Neural progenitor cell (in vitro differentiated cells): ENCODE measurements around the gene NDUFV1. TPM values are rescaled to one million over a fixed set of nuclear protein-coding genes. Genes with fewer than 3 reads are reported as not detected.

Experiments used
- DNase-seq: peaks from one replicate; pipeline ENCODE4 v3.0.0-alpha.2; 2016; ENCODE audit warnings: low spot score
- H2AFZ ChIP-seq: fragments of 200-600 bp; sonication (generic); replicated peaks from 2 replicates; pipeline ENCODE4 v1.6.1; 2016; ENCODE audit warnings: antibody characterized with exemption
- H3F3A ChIP-seq: fragments of 200-600 bp; sonication (generic); 2 replicates; pipeline ENCODE4 v1.6.1; 2016; ENCODE audit warnings: antibody characterized with exemption, low read depth
- H3K27ac ChIP-seq: fragments of 200-600 bp; sonication (generic); 2 replicates; pipeline ENCODE4 v1.5.1; 2016; ENCODE audit warnings: mild to moderate bottlenecking
- H3K27me3 ChIP-seq: fragments of 200-600 bp; sonication (generic); 2 replicates; pipeline ENCODE4 v1.6.1; 2016; ENCODE audit warnings: mild to moderate bottlenecking, moderate library complexity
- H3K36me3 ChIP-seq: fragments of 200-600 bp; sonication (generic); 2 replicates; pipeline ENCODE4 v1.5.1; 2016
- H3K4me1 ChIP-seq: fragments of 200-600 bp; sonication (generic); 2 replicates; pipeline ENCODE4 v1.6.1; 2016; ENCODE audit warnings: mixed run types
- H3K4me2 ChIP-seq: fragments of 200-600 bp; sonication (generic); 2 replicates; pipeline ENCODE4 v1.6.1; 2016
- H3K4me3 ChIP-seq: fragments of 200-600 bp; sonication (generic); 2 replicates; pipeline ENCODE4 v1.5.1; 2016
- H3K79me2 ChIP-seq: fragments of 200-600 bp; sonication (generic); 2 replicates; pipeline ENCODE4 v1.6.1; 2016; ENCODE audit warnings: low read depth
- H3K9ac ChIP-seq: fragments of 200-600 bp; sonication (generic); 2 replicates; pipeline ENCODE4 v1.6.1; 2016
- H3K9me3 ChIP-seq: fragments of 200-600 bp; sonication (generic); 2 replicates; pipeline ENCODE4 v1.5.1; 2016; ENCODE audit warnings: low read depth
- H4K20me1 ChIP-seq: fragments of 200-600 bp; sonication (generic); 2 replicates; pipeline ENCODE4 v1.6.1; 2016; ENCODE audit warnings: low read depth
- H3K27ac Mint-ChIP-seq: 3 replicates; pipeline ENCODE4 v1.8.0; 2021; ENCODE audit warnings: mixed read lengths
- H3K27me3 Mint-ChIP-seq: 2 replicates; pipeline ENCODE4 v1.8.0; 2022; ENCODE audit warnings: low read depth, mild to moderate bottlenecking, inconsistent platforms, moderate library complexity, mixed read lengths; ENCODE audit not compliant: insufficient read depth
- H3K36me3 Mint-ChIP-seq: 3 replicates; pipeline ENCODE4 v1.8.0; 2021; ENCODE audit warnings: mixed read lengths
- H3K4me1 Mint-ChIP-seq: 3 replicates; pipeline ENCODE4 v1.8.0; 2021; ENCODE audit warnings: mixed read lengths
- H3K4me3 Mint-ChIP-seq: 3 replicates; pipeline ENCODE4 v1.8.0; 2021; ENCODE audit warnings: mild to moderate bottlenecking, moderate library complexity, mixed read lengths
- H3K9me3 Mint-ChIP-seq: 3 replicates; pipeline ENCODE4 v1.8.0; 2020; ENCODE audit warnings: mixed read lengths
- EZH2 ChIP-seq: fragments of 200-600 bp; sonication (generic); IDR thresholded peaks from 2 replicates; pipeline ENCODE4 v1.6.1; 2017; ENCODE audit warnings: antibody characterized with exemption, mild to moderate bottlenecking, moderate library complexity
- EZH2phosphoT487 ChIP-seq: fragments of 200-600 bp; sonication (generic); IDR thresholded peaks from 2 replicates; pipeline ENCODE4 v1.6.1; 2017; ENCODE audit warnings: antibody characterized with exemption
- total RNA-seq: library from RNA; depleted of rRNA; stranded (reverse); fragments of >200 nt; gene quantifications from 2 replicates; pipeline ENCODE4 v1.2.3, GENCODE V29; 2015; ENCODE audit warnings: low replicate concordance
- TF ChIP-seq, protein P1 (sequence below): fragments of 200-600 bp; sonication (generic); IDR thresholded peaks from 2 replicates; pipeline ENCODE4 v1.5.1; 2017; ENCODE audit warnings: antibody characterized with exemption, mild to moderate bottlenecking

Gene NDUFV1
- total RNA-seq, 1 donor from 2014 or later, result 71.0 TPM

DNA sequence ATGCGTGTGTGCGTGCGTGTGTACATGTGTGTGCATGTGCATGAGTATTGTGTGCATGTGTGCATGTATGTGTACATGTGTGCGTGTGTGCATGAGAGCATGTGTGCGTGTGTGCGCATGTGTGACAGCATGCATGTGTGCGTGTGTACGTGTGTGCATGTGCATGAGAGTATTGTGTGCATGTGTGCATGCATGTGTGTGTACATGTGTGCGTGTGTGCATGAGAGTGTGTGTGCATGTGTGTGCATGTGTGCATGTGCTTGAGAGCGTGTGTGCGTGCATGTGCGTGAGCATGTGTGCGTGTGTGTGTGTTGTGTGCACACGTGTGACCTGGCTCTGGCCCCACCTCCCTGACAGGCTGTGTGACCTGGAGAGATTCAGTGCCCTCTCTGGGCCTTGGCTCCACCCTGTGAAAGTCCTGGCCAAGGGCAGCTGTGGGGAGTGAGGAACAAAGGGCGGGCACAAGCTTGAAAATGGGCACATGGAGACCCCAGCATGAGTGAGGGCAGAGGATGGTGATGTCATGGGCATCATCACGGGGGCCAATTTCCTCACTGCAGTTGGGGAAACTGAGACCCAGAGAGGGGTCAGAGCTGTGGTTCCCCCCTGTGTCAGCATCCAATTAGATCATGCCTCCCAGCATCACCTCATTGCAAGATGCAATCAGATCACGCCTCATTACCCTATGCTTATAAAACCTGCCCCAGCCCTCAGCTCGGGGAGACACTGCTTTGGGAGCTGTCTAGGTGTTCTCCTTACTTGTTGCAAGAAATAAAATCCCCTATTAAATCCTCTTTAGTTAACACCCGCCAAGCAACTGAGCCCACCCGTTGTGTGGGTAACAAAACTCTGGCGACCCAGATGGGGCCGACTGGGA is 43.1 kb downstream of the NDUFV1 start:
- Histone ChIP-seq H3K27ac (no peak overlapping the region), H3K4me3 (no peak overlapping the region), H3K4me2 (peak overlapping the region; percentile 21), H3F3A (peaks cover 12% of the 10 kb centered on the region), H3K9me3 (no peaks in the 10 kb centered on the region), H4K20me1 (no peaks in the 10 kb centered on the region), H3K36me3 (no peaks in the 10 kb centered on the region), H3K4me1 (peaks cover 8% of the 10 kb centered on the region), H2AFZ (no peak overlapping the region), H3K9ac (no peak overlapping the region), H3K27me3 (no peaks in the 10 kb centered on the region), H3K79me2 (no peaks in the 10 kb centered on the region)
- Mint-ChIP-seq H3K4me1 (peaks cover 14% of the 10 kb centered on the region), H3K4me3 (no peak overlapping the region), H3K27me3 (peaks cover 13% of the 10 kb centered on the region), H3K9me3 (peaks cover 3% of the 10 kb centered on the region), H3K27ac (no peak overlapping the region), H3K36me3 (no peaks in the 10 kb centered on the region)
- DNase-seq, result no peak
- TF ChIP-seq EZH2phosphoT487 (no peak), EZH2 (no peak)
- TF ChIP-seq, protein P1, sequence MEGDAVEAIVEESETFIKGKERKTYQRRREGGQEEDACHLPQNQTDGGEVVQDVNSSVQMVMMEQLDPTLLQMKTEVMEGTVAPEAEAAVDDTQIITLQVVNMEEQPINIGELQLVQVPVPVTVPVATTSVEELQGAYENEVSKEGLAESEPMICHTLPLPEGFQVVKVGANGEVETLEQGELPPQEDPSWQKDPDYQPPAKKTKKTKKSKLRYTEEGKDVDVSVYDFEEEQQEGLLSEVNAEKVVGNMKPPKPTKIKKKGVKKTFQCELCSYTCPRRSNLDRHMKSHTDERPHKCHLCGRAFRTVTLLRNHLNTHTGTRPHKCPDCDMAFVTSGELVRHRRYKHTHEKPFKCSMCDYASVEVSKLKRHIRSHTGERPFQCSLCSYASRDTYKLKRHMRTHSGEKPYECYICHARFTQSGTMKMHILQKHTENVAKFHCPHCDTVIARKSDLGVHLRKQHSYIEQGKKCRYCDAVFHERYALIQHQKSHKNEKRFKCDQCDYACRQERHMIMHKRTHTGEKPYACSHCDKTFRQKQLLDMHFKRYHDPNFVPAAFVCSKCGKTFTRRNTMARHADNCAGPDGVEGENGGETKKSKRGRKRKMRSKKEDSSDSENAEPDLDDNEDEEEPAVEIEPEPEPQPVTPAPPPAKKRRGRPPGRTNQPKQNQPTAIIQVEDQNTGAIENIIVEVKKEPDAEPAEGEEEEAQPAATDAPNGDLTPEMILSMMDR, result no peak

DNA sequence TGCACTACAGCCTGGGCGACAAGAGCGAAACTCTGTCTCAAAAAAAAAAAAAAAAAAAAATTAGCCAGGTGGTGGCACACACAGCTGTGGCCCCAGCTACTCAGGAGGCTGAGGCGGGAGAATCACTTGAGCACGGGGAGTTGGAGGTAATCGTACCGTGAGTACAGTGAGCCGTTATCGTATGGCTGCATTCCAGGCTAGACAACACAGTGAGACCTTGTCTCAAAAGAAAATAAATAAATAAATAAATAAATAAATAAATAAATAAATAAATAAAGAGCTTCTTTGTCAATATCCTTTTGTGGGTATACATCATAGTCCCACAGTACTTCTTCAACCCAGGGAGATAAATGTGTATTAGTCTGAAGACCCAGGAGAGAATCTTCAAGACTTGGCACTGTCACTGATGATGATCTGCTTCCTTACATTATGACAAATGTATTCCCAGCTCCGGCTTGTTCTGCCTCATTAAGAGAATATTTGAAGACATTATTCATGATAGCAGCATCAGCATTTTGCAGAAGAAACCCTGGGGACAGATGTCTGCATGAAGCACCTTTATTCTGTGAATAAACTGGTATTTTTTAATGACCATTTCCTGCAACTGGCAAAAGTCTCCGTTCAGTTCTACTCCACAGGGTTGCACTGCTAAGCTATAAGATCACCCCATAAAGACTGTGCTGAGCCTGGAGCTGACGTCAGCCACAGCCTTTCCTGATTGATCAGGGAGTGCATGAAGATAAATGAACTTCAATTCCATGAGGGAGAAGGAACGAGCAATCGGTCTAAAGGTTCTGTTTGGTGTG is 45.4 kb downstream of the NDUFV1 start:
- no peak overlapping the region for H3K27ac Mint-ChIP-seq
- peaks cover 12% of the 10 kb centered on the region for H3F3A ChIP-seq
- H3K4me3 Mint-ChIP-seq, result no peak overlapping the region
- peaks cover 6% of the 10 kb centered on the region for H3K27me3 Mint-ChIP-seq
- H3K9me3 ChIP-seq, result peaks cover 8% of the 10 kb centered on the region
- H2AFZ ChIP-seq, result no peak overlapping the region
- no peak overlapping the region for H3K9ac ChIP-seq
- no peak overlapping the region for H3K27ac ChIP-seq
- peak; percentile 0 for DNase-seq
- no peaks in the 10 kb centered on the region for H3K27me3 ChIP-seq
- TF ChIP-seq EZH2phosphoT487 (no peak), EZH2 (no peak)
- TF ChIP-seq, protein P1, result no peak
- no peaks in the 10 kb centered on the region for H4K20me1 ChIP-seq
- H3K36me3 ChIP-seq, result no peaks in the 10 kb centered on the region
- no peaks in the 10 kb centered on the region for H3K79me2 ChIP-seq
- no peak overlapping the region for H3K4me2 ChIP-seq
- H3K36me3 Mint-ChIP-seq, result no peaks in the 10 kb centered on the region
- peaks cover 11% of the 10 kb centered on the region for H3K4me1 Mint-ChIP-seq
- peaks cover 11% of the 10 kb centered on the region for H3K9me3 Mint-ChIP-seq
- no peak overlapping the region for H3K4me3 ChIP-seq
- H3K4me1 ChIP-seq, result peaks cover 8% of the 10 kb centered on the region

DNA sequence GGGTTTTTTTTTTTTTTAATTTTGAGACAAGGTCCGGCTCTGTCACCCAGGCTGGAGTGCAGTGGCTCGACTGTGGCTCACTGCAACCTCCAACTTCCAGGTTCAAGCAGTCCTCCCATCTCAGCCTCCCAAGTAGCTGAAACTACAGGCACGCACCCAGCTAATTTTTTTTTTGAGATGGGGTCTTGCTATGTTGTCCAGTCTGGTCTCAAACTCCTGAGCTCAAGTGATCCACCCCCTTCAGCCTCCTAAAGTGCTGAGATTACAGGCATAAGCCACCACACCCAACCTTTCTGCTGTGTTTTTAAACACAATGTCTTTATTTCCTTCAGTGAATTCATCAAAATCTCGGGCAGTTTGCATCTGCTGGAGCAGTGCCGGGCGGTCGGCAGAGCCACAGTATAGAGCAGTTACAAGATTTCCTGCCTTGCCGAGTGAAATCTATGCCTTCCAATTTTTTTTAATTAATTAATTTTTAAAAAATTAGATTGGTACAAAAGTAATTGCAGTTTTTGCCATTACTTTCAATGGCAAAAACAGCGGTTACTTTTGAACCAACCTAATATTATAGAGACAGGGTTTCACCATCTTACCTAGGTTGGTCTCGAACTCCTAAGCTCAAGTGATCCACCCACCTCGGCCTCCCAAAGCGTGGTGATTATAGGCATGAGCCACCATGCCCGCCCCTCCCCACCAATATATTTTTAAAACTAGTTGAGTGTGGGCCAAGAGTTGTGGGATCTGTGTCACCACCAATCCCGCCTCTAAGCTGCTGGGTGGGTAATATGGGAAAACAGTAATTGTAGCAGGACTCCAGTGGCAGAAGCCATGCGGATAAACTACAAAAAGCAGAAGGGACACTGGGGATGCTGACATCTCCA is 46.5 kb downstream of the NDUFV1 start:
- peaks cover 12% of the 10 kb centered on the region for H3F3A ChIP-seq
- H4K20me1 ChIP-seq, result no peaks in the 10 kb centered on the region
- peaks cover 3% of the 10 kb centered on the region for H3K27me3 Mint-ChIP-seq
- H3K4me1 ChIP-seq, result peaks cover 8% of the 10 kb centered on the region
- no peak overlapping the region for H3K4me2 ChIP-seq
- H3K27ac Mint-ChIP-seq, result no peak overlapping the region
- no peak overlapping the region for H3K4me3 Mint-ChIP-seq
- no peaks in the 10 kb centered on the region for H3K79me2 ChIP-seq
- H3K36me3 Mint-ChIP-seq, result no peaks in the 10 kb centered on the region
- no peak for TF ChIP-seq EZH2phosphoT487
- TF ChIP-seq, protein P1, result no peak
- no peak for TF ChIP-seq EZH2
- H3K9me3 Mint-ChIP-seq, result peaks cover 16% of the 10 kb centered on the region
- H3K36me3 ChIP-seq, result no peaks in the 10 kb centered on the region
- DNase-seq, result peak; percentile 0
- H3K4me1 Mint-ChIP-seq, result peaks cover 11% of the 10 kb centered on the region
- no peak overlapping the region for H3K4me3 ChIP-seq
- H2AFZ ChIP-seq, result no peak overlapping the region
- no peaks in the 10 kb centered on the region for H3K27me3 ChIP-seq
- H3K9me3 ChIP-seq, result peaks cover 8% of the 10 kb centered on the region
- no peak overlapping the region for H3K9ac ChIP-seq
- no peak overlapping the region for H3K27ac ChIP-seq
